Thyroid gland (tissue), 4 donors: Measurements from ENCODE around the gene SNRNP70. TPM values are rescaled to one million over a fixed set of nuclear protein-coding genes. Genes with fewer than 3 reads are reported as not detected.
"Not testable (repeated sequence)": the region's sequence is repeated elsewhere in the genome, so short reads cannot be mapped to it uniquely, and the experiment has no call there.

ENCODE experiments used
- DNase-seq, 2 donors: peaks; one replicate each; pipeline ENCODE4 v3.0.0-alpha.2; 2019
- H3K27ac ChIP-seq, 3 donors: fragments of 200-600 bp; sonication (generic); 1 replicate in 2 of 3; 2 replicates in 1 of 3; pipeline ENCODE4 v1.5.1; 2016 to 2019; ENCODE audit warnings: mild to moderate bottlenecking in 1 of 3, moderate library complexity in 1 of 3
- H3K27me3 ChIP-seq: fragments of 200-600 bp; sonication (generic); one replicate; pipeline ENCODE4 v1.5.1; 2019
- H3K36me3 ChIP-seq, 2 donors: fragments of 200-600 bp; sonication (generic); one replicate each; pipeline ENCODE4 v1.5.1; 2016 to 2019
- H3K4me1 ChIP-seq, 2 donors: fragments of 200-600 bp; sonication (generic); one replicate each; pipeline ENCODE4 v1.5.1; 2017 to 2019
- H3K4me3 ChIP-seq, 3 donors: fragments of 200-600 bp; sonication (generic); replicated peaks in 1 of 3; 1 replicate in 2 of 3; 2 replicates in 1 of 3; pipeline ENCODE4 v1.5.1; 2016; ENCODE audit warnings: mild to moderate bottlenecking in 1 of 3
- H3K9me3 ChIP-seq: fragments of 200-600 bp; sonication (generic); one replicate; pipeline ENCODE4 v1.5.1; 2017
- POLR2A ChIP-seq, 2 donors: fragments of 450-650 bp; IDR thresholded peaks; one replicate each; pipeline ENCODE4 v1.6.1; 2017; ENCODE audit warnings: antibody characterized with exemption in 2 of 2, mild to moderate bottlenecking in 2 of 2, moderate library complexity in 1 of 2
- WGBS, 2 donors: methylation state at CpG; one replicate each; pipeline ENCODE4 v1.1.5; 2017; 5-methylcytosine and 5-hydroxymethylcytosine counted together
- intact Hi-C: fragments of 100-400 bp; cut with DNase I; formaldehyde crosslinking; loops from one replicate; pipeline ENCODE4 v1.15.1; 2023
- total RNA-seq, 4 donors: library from RNA; depleted of rRNA; stranded (reverse); fragments of >200 nt; gene quantifications; one replicate each; pipeline ENCODE4 v1.2.3, GENCODE V29; 2016
- TF ChIP-seq, protein P1 (sequence below), 6 experiments: fragments of 200-600 bp in 3 of 6; fragments of 450-650 bp in 3 of 6; sonication (generic) in 3 of 6; IDR thresholded peaks; one replicate each; pipeline ENCODE4 v1.5.1; 2016 to 2019; ENCODE audit warnings: antibody characterized with exemption in 6 of 6, mild to moderate bottlenecking in 2 of 6, inconsistent platforms in 1 of 6, moderate library complexity in 1 of 6

The SNRNP70 gene
- total RNA-seq, 4 donors from 2014 or later: 253 to 388 (median 305) TPM

DNA sequence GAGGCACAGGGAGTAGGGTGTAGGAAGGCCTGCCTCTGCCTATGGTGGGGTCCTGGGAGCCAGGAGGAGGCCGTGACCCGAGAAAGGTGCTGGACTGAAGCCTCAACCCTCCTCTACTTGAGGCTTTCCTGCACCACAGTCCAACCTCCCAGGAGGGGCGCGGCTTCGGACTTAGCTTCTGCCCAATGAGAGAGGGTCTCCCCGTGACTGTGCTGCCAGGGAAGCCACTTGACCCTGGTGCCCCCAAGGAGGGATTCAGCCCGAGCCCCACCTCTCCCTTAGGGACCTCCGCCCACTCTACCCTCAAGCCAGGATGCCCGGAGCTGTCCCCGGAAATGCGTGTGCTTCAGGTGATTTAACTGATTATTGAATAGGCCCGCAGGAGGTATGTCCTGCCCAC is 36.2 kb upstream of the SNRNP70 start, which contains the start of gene CGB8:
TSS of gene CGB8 (minus strand) at position 101 of the 400 bp plus-strand sequence. CDS start 372 bp downstream, outside the sequence.
- intact Hi-C loops, H3K9me3 ChIP-seq, H3K4me3 ChIP-seq, H3K27ac ChIP-seq, DNase-seq, H3K36me3 ChIP-seq, H3K4me1 ChIP-seq, H3K27me3 ChIP-seq: not testable (repeated sequence)
- 60 to 70% methylated on average over 1 to 10 of the region's 12 CpGs for WGBS, 2 donors

DNA sequence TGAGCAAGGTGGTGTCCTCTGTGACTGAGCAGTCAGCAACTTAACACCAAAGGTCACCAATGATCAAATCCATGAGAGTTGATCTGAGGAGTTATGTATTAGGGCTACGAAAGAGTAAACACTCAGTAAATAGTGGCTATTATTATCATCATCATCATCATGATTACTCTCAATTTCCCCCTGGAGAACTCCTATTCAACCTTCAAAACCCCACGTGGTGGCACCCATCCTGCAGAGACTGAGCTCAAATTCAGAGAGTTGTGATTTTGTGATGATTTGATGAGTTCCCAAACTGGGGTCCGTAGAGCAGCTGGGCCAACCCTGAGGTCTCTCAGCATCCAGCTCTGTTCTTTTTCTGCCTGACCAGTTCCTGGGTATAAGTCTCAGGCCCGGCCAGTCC is 35.4 kb upstream of the SNRNP70 start:
- H3K4me1 ChIP-seq, H3K9me3 ChIP-seq, DNase-seq, H3K4me3 ChIP-seq, intact Hi-C loops, H3K27ac ChIP-seq, H3K27me3 ChIP-seq, H3K36me3 ChIP-seq: not testable (repeated sequence)
- WGBS, 2 donors: 83 to 88% methylated on average over 3 of the region's 4 CpGs

DNA sequence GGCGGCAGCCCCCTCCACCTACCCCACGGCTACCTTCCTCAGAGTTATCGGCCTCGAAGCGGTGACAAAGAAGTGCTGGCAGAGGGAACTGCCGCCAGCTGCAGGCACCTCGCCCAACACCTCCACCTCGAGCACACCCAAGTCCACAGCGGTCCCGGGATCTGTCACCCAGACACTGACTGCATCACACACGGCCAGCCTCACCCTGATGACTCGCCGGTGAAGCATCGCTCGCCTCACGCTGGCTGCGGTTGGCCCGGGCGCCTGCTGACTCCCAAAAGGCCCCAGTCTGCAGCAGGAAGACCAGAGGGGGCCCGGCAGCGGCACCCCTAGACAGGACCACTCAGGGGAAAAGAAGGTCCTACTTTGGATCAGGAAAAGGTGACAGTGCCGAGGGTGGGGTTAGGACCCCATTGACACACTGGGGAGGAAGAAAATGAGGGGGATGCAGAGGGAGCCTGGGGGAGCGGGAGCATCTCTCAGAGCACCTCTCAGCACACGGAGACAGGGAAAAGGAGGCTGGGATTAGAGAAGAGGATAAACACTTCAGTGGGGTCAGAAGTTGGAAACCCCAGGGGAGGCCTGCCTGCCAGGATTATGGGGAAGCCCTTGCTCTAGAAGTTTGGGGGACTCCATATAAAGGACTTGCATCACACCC is 34.7 kb upstream of the SNRNP70 start:
- not testable (repeated sequence) for H3K36me3 ChIP-seq

DNA sequence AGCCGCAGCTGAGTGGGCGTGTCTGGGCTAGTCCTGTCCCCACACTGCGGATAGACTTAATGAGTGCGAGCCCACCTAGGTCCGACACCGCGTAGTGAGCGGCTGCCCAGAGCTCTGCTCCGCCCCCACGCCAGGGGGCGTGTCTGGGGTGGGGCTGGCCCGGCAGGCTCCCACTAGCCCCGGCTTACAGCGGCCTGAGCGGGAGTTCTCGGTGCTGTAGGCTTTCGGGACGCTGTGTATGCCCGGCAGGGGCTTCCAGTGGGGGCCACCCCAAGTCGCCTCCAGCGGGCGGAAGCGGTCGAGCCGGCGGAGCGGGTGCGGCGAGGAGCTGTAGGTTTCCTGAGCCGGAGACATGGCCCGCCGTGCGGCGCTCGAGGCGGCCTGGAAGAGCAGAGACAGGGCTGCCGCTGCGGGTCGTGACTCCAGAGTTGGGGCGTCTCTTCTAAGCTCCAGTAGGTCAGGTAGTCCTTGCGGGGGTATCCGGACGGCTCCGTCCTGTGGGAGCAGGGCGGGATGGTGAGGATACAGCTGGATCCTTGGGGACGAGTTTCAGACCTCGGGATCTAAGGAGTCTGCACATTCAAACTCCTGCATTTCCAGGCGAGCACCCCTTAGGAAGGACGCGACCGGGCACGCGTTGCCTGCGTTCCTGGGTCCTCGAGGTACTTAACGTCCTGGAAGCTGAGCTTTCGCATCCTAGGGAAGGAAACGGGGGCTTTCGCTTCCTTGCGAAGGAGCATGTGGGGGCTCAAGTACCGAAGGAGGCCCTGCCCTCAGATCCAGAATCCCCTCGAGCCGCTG is 28.9 kb upstream of the SNRNP70 start:
- Histone ChIP-seq H3K4me3 (peak overlapping the region in 2 of 3 donors; percentile 30 to 33), H3K27me3 (no peaks in the 10 kb centered on the region), H3K9me3 (no peaks in the 10 kb centered on the region), H3K36me3 (no peaks in the 10 kb centered on the region), H3K27ac (no peak overlapping the region), H3K4me1 (peaks cover 2 to 19% of the 10 kb centered on the region in 2 donors)
- TF ChIP-seq, protein P1, sequence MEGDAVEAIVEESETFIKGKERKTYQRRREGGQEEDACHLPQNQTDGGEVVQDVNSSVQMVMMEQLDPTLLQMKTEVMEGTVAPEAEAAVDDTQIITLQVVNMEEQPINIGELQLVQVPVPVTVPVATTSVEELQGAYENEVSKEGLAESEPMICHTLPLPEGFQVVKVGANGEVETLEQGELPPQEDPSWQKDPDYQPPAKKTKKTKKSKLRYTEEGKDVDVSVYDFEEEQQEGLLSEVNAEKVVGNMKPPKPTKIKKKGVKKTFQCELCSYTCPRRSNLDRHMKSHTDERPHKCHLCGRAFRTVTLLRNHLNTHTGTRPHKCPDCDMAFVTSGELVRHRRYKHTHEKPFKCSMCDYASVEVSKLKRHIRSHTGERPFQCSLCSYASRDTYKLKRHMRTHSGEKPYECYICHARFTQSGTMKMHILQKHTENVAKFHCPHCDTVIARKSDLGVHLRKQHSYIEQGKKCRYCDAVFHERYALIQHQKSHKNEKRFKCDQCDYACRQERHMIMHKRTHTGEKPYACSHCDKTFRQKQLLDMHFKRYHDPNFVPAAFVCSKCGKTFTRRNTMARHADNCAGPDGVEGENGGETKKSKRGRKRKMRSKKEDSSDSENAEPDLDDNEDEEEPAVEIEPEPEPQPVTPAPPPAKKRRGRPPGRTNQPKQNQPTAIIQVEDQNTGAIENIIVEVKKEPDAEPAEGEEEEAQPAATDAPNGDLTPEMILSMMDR (IDR thresholded peaks at IDR 0.05): peak in 2 of 6 experiments; percentile 9 to 26
- TF ChIP-seq POLR2A (IDR thresholded peaks at IDR 0.05): no peak
- 0 to 2% methylated on average over 11 to 29 of the region's 63 CpGs for WGBS, 2 donors
- intact Hi-C loops: no loop called here
- peak; percentile 46 to 48 for DNase-seq

More for the DNA sequence above, 34.7 kb upstream of the SNRNP70 start:
- H3K27me3 ChIP-seq, intact Hi-C loops, H3K27ac ChIP-seq, DNase-seq, H3K4me3 ChIP-seq, H3K4me1 ChIP-seq, H3K9me3 ChIP-seq: not testable (repeated sequence)
- WGBS, 2 donors: 87 to 88% methylated on average over 14 to 19 of the region's 24 CpGs

DNA sequence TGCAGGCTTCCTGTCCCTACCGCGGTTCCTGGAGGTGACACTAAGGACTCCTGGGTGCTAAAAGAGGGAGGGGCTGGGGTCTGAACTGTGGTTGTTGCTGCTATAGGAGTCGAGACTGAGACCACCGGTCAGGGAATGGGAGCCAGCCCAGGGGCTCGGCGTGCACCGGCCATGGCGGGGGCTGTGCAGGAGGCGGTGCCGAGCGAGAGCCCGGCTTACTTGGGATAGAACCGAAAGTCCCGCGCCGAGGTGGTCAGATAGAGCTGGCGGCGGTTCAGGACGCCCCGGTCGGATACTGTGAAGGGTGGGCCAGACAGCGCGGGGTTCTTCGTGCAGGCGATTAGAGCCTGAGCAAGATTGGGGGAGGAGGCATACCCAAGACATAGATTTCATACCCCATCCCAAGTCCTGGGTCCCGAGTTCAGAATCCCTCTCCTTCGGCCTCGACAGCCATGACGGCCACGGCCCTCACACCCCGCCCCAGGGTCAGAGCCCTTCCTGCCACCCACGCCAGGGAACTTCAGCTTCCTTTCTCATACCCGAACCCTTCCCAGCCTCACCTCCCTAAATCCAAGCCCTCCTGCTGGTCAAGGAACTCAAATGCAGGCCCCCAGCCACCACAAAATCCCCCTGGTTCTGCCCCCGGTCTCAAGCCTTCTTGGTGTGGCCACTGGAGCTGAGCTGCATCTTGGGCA is 28.2 kb upstream of the SNRNP70 start:
- H3K27ac ChIP-seq, H3K9me3 ChIP-seq, H3K27me3 ChIP-seq, H3K36me3 ChIP-seq, intact Hi-C loops, DNase-seq: not testable (repeated sequence)
- peak overlapping the region in 1 of 3 donors; percentile 30 for H3K4me3 ChIP-seq
- WGBS, 2 donors: 8 to 17% methylated on average over 13 to 34 of the region's 34 CpGs
- H3K4me1 ChIP-seq: peaks cover 2 to 19% of the 10 kb centered on the region in 2 donors

DNA sequence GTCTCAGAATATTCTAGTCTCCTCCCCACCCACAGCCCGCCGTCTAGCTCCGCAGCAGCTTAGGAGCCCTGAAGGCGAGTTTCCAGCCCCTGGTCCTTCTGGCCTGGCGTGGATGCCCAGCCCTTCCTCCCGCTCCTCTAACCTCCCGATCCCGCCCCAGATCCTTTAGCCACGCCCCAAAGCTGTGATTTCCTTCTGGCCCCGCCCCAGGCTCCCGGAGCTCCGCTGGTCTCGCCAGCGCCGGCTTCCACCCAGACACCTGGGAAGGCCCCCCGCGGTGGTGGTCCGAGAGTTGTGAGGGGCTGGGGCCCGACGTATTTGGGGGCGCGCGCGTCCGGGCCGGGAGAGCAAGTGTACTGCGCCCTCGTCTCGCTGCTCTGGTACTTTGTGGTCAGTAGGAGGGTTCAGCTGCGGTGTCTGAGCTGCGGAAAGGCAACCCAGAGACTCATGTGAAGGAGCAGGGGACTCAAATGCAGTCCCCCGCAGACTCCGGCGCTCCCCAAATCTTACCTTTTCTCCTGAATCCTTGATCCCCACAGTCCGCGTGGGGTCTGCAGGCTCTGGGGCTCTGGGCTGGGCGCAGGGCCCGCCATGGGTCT is 27.5 kb upstream of the SNRNP70 start, which contains the start of gene CGB7:
TSS of gene CGB7 (minus strand) at position 114 of the 599 bp plus-strand sequence. CDS start 2,374 bp downstream, outside the sequence.
- WGBS, 2 donors: 2 to 3% methylated on average over 12 to 20 of the region's 38 CpGs
- no peaks in the 10 kb centered on the region for H3K27me3 ChIP-seq

More for the DNA sequence above, 27.5 kb upstream of the SNRNP70 start, which contains the start of gene CGB7:
- H3K27ac ChIP-seq: no peak within 1 kb of the TSS
- TF ChIP-seq, protein P1 (IDR thresholded peaks at IDR 0.05): no peak
- TF ChIP-seq POLR2A (IDR thresholded peaks at IDR 0.05): no peak
- H3K4me3 ChIP-seq: peak within 1 kb of the TSS in 1 of 3 donors; percentile 30
- no peaks in the 10 kb centered on the region for H3K36me3 ChIP-seq
- no peaks in the 10 kb centered on the region for H3K9me3 ChIP-seq
- peaks cover 2 to 19% of the 10 kb centered on the region in 2 donors for H3K4me1 ChIP-seq
- intact Hi-C loops: no loop called here
- peak; percentile 75 to 78 for DNase-seq
